GM06990 (cell line): ENCODE results near the gene VDR.

Experiments used
- DNase-seq: peaks from one replicate; pipeline ENCODE4 v3.0.0-alpha.2; 2011; ENCODE audit not compliant: insufficient read length; ENCODE audit errors: extremely low read depth
- H3K27me3 ChIP-seq: replicated peaks from 2 replicates; pipeline ENCODE4 v1.6.0; 2011; ENCODE audit warnings: low read length; ENCODE audit not compliant: control insufficient read depth, insufficient read depth
- H3K36me3 ChIP-seq: 2 replicates; pipeline ENCODE4 v1.5.1; 2011; ENCODE audit warnings: low read length; ENCODE audit not compliant: control insufficient read depth, insufficient read depth
- H3K4me3 ChIP-seq: replicated peaks from 2 replicates; pipeline ENCODE4 v1.5.1; 2011; ENCODE audit warnings: low read depth, mild to moderate bottlenecking, control low read depth, low read length
- CTCF ChIP-seq: IDR thresholded peaks from 2 replicates; pipeline ENCODE4 v1.5.1; 2011; ENCODE audit warnings: low read length, control low read depth, mild to moderate bottlenecking, inconsistent platforms; ENCODE audit not compliant: insufficient read depth, poor library complexity, severe bottlenecking

VDR gene

GRCh38 chr12:47938093-47938492 is 33.3 kb upstream of the VDR start:
- H3K4me3 ChIP-seq = no peak overlapping the region
- no peak for DNase-seq
- no peaks in the 10 kb centered on the region for H3K36me3 ChIP-seq
- no peak for TF ChIP-seq CTCF
- no peaks in the 10 kb centered on the region; the same call in 1 of the 2 replicates for H3K27me3 ChIP-seq

- TF ChIP-seq CTCF = no peak
- H3K27me3 ChIP-seq = peaks cover 2% of the 10 kb centered on the region
- DNase-seq = no peak
- H3K36me3 ChIP-seq = no peaks in the 10 kb centered on the region
- no peak overlapping the region for H3K4me3 ChIP-seq
Observed at GRCh38 chr12:47935184-47935583, 30.4 kb upstream of the VDR start.

GRCh38 chr12:47931187-47931586 is 26.4 kb upstream of the VDR start:
- no peak for TF ChIP-seq CTCF
- DNase-seq = no peak
- Histone ChIP-seq H3K36me3 (no peaks in the 10 kb centered on the region), H3K27me3 (peaks cover 3% of the 10 kb centered on the region), H3K4me3 (no peak overlapping the region)

- H3K4me3 ChIP-seq = no peak overlapping the region
- TF ChIP-seq CTCF = no peak
- peaks cover 3% of the 10 kb centered on the region for H3K27me3 ChIP-seq
- no peaks in the 10 kb centered on the region for H3K36me3 ChIP-seq
- no peak for DNase-seq
Observed at GRCh38 chr12:47930634-47931033, 25.8 kb upstream of the VDR start.

GRCh38 chr12:47927346-47927745 is 22.6 kb upstream of the VDR start:
- Histone ChIP-seq H3K27me3 (peaks cover 3% of the 10 kb centered on the region), H3K4me3 (no peak overlapping the region), H3K36me3 (no peaks in the 10 kb centered on the region)
- no peak for TF ChIP-seq CTCF
- DNase-seq = no peak

GRCh38 chr12:47921907-47922306 is 17.1 kb upstream of the VDR start:
- H3K27me3 ChIP-seq = no peaks in the 10 kb centered on the region; the same call in none of the 2 replicates
- no peak overlapping the region for H3K4me3 ChIP-seq
- no peaks in the 10 kb centered on the region for H3K36me3 ChIP-seq
- TF ChIP-seq CTCF = no peak
- no peak for DNase-seq
